ENCODE data around the gene ERP27.

The ERP27 gene

DNA sequence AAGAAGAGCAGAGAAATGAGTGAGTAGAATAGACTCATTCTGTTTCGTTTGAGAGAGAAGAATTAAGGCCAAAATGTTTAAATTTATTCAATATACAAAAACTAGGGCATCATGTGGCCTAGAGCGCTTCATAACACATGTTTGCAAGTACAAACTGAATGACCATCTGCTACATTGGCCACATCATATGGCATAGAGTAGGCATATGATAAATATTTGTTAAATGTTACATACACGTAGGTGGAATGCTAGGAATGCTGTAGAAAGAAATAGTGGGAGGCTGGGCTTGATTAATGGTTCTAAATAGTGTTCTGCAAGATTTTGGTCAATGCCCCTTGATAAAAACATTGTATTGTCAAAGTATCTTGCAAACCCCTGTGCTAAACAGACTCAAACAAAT is 63.5 kb downstream of the ERP27 start (continued):
- TF ChIP-seq ZSCAN23 (tag by site-specific recombination; IDR thresholded peaks at IDR 0.05), result no peak
- no peak for TF ChIP-seq ZNF146 (tag by site-specific recombination; IDR thresholded peaks at IDR 0.05)
- TF ChIP-seq ZNF138 (tag by site-specific recombination; IDR thresholded peaks at IDR 0.05; ENCODE audit: borderline replicate concordance), result no peak

DNA sequence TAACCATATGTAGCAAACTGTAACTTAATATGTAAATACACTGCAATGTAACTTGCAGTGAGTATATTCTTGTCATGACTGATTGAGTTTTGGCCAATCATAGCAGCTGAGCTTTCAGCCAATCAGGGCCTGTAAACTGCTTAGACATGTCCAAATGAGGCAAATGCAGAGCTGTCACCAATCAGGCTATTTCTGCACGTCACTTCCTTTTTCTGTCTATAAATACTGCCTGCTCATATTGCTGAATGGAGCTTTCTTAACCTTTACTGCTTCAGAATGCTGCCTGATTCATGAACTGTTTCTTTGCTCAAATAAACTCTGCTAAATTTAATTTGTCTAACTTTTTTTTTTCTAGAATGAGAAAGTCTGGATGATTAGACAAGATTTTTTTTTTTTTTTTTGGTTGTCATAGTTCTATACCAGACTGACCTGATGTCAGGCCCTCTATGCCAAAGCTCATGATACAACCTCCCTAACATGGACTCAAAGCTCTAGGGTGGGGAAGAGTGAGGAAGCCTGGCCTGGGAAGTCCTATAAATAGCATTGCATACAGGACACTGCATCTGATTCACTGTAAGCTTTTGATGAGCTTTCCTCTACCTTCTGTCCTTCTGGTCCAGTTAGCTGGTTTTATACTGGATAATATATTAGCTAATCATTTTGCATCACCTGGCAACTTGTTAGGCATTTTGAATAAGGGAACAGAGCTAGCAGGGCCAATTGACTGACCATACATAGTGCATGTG is 64.7 kb downstream of the ERP27 start:
- ChIA-PET CTCF (interaction anchor here (0.6 to 1.2 kb wide), 6 partner anchors 17 to 654 kb away, joined by 3 to 4 read pairs (median 3); no protein-coding TSS in a partner anchor), POLR2A (no interaction called here)
- Histone ChIP-seq H3K27ac (ENCODE audit: extremely low read depth, low read depth, low read length) (no peak overlapping the region), H3K4me1 (ENCODE audit: control insufficient read depth, insufficient read depth, low read length) (no peaks in the 10 kb centered on the region), H3K36me3 (ENCODE audit: control insufficient read depth in 2 of 2, insufficient read depth in 1 of 2, low read length in 2 of 2) (no peaks in the 10 kb centered on the region), H3K4me3 (ENCODE audit: low read depth, low read length) (no peak overlapping the region), H3K9me3 (ENCODE audit: control insufficient read depth, insufficient read depth, low read depth, low read length) (no peaks in the 10 kb centered on the region)
- TF ChIP-seq, protein P1, sequence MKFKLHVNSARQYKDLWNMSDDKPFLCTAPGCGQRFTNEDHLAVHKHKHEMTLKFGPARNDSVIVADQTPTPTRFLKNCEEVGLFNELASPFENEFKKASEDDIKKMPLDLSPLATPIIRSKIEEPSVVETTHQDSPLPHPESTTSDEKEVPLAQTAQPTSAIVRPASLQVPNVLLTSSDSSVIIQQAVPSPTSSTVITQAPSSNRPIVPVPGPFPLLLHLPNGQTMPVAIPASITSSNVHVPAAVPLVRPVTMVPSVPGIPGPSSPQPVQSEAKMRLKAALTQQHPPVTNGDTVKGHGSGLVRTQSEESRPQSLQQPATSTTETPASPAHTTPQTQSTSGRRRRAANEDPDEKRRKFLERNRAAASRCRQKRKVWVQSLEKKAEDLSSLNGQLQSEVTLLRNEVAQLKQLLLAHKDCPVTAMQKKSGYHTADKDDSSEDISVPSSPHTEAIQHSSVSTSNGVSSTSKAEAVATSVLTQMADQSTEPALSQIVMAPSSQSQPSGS (tag by site-specific recombination; IDR thresholded peaks at IDR 0.05; ENCODE audit: low read depth), result no peak
- TF ChIP-seq ZNF549 (tag by site-specific recombination; IDR thresholded peaks at IDR 0.05), result peak; percentile 65

DNA sequence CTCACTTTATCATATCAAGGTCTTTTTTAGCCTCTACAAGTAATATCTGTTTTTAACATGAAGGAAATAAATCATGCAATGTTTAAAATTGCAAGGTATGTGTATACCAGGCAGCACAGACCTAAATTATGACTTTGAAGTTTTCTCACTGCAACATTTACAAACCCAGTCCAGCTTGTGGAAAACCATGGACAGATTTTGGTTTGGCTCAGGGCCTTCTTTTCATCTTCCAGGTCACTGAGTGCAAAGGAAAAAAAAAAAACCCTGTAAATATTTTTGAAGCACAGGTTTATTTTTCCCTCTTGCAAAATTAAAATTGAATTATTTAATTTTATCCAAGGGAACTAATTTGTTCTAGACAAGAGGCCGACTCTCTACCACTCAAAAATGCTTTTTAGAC is 66.5 kb downstream of the ERP27 start:
- H3K4me1 ChIP-seq (ENCODE audit: control insufficient read depth, insufficient read depth, low read length), result no peaks in the 10 kb centered on the region
- no peak for TF ChIP-seq KLF10 (tag by site-specific recombination; IDR thresholded peaks at IDR 0.05)
- TF ChIP-seq, protein P2, sequence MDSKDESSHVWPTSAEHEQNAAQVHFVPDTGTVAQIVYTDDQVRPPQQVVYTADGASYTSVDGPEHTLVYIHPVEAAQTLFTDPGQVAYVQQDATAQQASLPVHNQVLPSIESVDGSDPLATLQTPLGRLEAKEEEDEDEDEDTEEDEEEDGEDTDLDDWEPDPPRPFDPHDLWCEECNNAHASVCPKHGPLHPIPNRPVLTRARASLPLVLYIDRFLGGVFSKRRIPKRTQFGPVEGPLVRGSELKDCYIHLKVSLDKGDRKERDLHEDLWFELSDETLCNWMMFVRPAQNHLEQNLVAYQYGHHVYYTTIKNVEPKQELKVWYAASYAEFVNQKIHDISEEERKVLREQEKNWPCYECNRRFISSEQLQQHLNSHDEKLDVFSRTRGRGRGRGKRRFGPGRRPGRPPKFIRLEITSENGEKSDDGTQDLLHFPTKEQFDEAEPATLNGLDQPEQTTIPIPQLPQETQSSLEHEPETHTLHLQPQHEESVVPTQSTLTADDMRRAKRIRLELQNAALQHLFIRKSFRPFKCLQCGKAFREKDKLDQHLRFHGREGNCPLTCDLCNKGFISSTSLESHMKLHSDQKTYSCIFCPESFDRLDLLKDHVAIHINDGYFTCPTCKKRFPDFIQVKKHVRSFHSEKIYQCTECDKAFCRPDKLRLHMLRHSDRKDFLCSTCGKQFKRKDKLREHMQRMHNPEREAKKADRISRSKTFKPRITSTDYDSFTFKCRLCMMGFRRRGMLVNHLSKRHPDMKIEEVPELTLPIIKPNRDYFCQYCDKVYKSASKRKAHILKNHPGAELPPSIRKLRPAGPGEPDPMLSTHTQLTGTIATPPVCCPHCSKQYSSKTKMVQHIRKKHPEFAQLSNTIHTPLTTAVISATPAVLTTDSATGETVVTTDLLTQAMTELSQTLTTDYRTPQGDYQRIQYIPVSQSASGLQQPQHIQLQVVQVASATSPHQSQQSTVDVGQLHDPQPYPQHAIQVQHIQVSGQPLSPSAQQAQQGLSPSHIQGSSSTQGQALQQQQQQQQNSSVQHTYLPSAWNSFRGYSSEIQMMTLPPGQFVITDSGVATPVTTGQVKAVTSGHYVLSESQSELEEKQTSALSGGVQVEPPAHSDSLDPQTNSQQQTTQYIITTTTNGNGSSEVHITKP (tag by site-specific recombination; IDR thresholded peaks at IDR 0.05), result no peak
- no peak for TF ChIP-seq MZF1 (tag by site-specific recombination; IDR thresholded peaks at IDR 0.05; ENCODE audit: borderline replicate concordance)
- TF ChIP-seq ZNF114 (tag by site-specific recombination; IDR thresholded peaks at IDR 0.05), result no peak
- TF ChIP-seq ZEB2 (tag by site-specific recombination; IDR thresholded peaks at IDR 0.05), result no peak
- TF ChIP-seq, protein P3, sequence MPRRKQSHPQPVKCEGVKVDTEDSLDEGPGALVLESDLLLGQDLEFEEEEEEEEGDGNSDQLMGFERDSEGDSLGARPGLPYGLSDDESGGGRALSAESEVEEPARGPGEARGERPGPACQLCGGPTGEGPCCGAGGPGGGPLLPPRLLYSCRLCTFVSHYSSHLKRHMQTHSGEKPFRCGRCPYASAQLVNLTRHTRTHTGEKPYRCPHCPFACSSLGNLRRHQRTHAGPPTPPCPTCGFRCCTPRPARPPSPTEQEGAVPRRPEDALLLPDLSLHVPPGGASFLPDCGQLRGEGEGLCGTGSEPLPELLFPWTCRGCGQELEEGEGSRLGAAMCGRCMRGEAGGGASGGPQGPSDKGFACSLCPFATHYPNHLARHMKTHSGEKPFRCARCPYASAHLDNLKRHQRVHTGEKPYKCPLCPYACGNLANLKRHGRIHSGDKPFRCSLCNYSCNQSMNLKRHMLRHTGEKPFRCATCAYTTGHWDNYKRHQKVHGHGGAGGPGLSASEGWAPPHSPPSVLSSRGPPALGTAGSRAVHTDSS (tag by site-specific recombination; IDR thresholded peaks at IDR 0.05), result no peak
- TF ChIP-seq ZNF707 (tag by site-specific recombination; IDR thresholded peaks at IDR 0.05), result no peak
- TF ChIP-seq, protein P4, sequence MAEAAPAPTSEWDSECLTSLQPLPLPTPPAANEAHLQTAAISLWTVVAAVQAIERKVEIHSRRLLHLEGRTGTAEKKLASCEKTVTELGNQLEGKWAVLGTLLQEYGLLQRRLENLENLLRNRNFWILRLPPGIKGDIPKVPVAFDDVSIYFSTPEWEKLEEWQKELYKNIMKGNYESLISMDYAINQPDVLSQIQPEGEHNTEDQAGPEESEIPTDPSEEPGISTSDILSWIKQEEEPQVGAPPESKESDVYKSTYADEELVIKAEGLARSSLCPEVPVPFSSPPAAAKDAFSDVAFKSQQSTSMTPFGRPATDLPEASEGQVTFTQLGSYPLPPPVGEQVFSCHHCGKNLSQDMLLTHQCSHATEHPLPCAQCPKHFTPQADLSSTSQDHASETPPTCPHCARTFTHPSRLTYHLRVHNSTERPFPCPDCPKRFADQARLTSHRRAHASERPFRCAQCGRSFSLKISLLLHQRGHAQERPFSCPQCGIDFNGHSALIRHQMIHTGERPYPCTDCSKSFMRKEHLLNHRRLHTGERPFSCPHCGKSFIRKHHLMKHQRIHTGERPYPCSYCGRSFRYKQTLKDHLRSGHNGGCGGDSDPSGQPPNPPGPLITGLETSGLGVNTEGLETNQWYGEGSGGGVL (tag by site-specific recombination; IDR thresholded peaks at IDR 0.05), result no peak
- TF ChIP-seq, protein P5, sequence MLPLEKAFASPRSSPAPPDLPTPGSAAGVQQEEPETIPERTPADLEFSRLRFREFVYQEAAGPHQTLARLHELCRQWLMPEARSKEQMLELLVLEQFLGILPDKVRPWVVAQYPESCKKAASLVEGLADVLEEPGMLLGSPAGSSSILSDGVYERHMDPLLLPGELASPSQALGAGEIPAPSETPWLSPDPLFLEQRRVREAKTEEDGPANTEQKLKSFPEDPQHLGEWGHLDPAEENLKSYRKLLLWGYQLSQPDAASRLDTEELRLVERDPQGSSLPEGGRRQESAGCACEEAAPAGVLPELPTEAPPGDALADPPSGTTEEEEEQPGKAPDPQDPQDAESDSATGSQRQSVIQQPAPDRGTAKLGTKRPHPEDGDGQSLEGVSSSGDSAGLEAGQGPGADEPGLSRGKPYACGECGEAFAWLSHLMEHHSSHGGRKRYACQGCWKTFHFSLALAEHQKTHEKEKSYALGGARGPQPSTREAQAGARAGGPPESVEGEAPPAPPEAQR (tag by site-specific recombination; IDR thresholded peaks at IDR 0.05), result no peak
- no peak for TF ChIP-seq ZFP3 (tag by site-specific recombination; IDR thresholded peaks at IDR 0.05; ENCODE audit: low read depth)
- no peak for TF ChIP-seq ZNF16 (tag by site-specific recombination; IDR thresholded peaks at IDR 0.05; ENCODE audit: low read depth)
- TF ChIP-seq BCL11B (tag by site-specific recombination; IDR thresholded peaks at IDR 0.05; ENCODE audit: low read depth), result no peak
- no peak for TF ChIP-seq ZNF530 (tag by site-specific recombination; IDR thresholded peaks at IDR 0.05; ENCODE audit: low read depth)
- TF ChIP-seq, protein P1 (tag by site-specific recombination; IDR thresholded peaks at IDR 0.05; ENCODE audit: low read depth), result no peak
- no peak for TF ChIP-seq ZNF2 (tag by site-specific recombination; IDR thresholded peaks at IDR 0.05)
- TF ChIP-seq ZNF354C (tag by site-specific recombination; IDR thresholded peaks at IDR 0.05; ENCODE audit: borderline replicate concordance, low read depth), result no peak
- no peak for TF ChIP-seq ZNF677 (tag by site-specific recombination; IDR thresholded peaks at IDR 0.05)
- H3K27ac ChIP-seq (ENCODE audit: extremely low read depth, low read depth, low read length), result no peak overlapping the region
- H3K4me3 ChIP-seq (ENCODE audit: low read depth, low read length), result no peak overlapping the region
- H3K36me3 ChIP-seq (ENCODE audit: control insufficient read depth in 2 of 2, insufficient read depth in 1 of 2, low read length in 2 of 2), result no peaks in the 10 kb centered on the region
- no peaks in the 10 kb centered on the region for H3K9me3 ChIP-seq (ENCODE audit: control insufficient read depth, insufficient read depth, low read depth, low read length)
- ChIA-PET CTCF (no interaction called here), POLR2A (no interaction called here)

Data from HEK293 (cell line).